ENCODE data around the gene COX18. TPM values are rescaled to one million over a fixed set of nuclear protein-coding genes. Genes with fewer than 3 reads are reported as not detected.

Gene COX18
- total RNA-seq, 2 experiments from 2014 or later = 5.2 to 6.3 TPM

DNA sequence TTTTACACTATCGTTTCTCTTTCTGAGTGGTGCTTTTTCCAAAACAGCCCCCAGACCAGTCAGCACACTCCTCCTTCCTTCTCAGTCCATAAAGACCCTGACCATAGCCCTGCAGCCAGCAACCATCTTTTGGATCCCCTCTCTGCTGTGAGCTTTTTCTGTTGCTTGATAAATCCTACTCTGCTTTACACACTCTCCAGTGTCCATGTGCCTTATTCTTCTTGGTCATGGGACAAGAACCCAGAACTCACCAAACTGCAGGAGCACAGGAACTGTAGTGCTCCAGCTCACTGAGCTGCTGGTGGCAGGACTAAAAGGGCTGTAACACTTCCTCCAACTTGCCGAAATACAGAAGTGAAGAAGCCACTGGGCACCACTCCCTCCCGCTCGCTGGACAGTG lies 32.5 kb downstream of the COX18 start:
- DNase-seq (no peak), ATAC-seq (ENCODE audit: poor library complexity) (no peak)
- Mint-ChIP-seq H3K9me3 (peaks cover 2% of the 10 kb centered on the region), H3K4me1 (ENCODE audit: low read depth) (no peaks in the 10 kb centered on the region), H3K27ac (no peak overlapping the region), H3K27me3 (no peaks in the 10 kb centered on the region), H3K36me3 (ENCODE audit: low read depth) (no peaks in the 10 kb centered on the region), H3K4me3 (no peak overlapping the region)
- Histone ChIP-seq H3K27me3 (ENCODE audit: control insufficient read depth in 1 of 2, insufficient read depth in 2 of 2, low read length in 2 of 2) (no peaks in the 10 kb centered on the region), H3K27ac (ENCODE audit: low read depth in 1 of 2, low read length in 2 of 2) (no peak overlapping the region), H3K9me3 (ENCODE audit: control insufficient read depth in 1 of 2, insufficient read depth in 1 of 2, low read length in 2 of 2) (no peaks in the 10 kb centered on the region), H3K36me3 (ENCODE audit: insufficient read depth, low read length) (no peaks in the 10 kb centered on the region), H3K4me1 (ENCODE audit: insufficient read depth, low read length) (no peaks in the 10 kb centered on the region), H3K4me3 (ENCODE audit: low read length) (no peak overlapping the region)
- TF ChIP-seq, protein P1, sequence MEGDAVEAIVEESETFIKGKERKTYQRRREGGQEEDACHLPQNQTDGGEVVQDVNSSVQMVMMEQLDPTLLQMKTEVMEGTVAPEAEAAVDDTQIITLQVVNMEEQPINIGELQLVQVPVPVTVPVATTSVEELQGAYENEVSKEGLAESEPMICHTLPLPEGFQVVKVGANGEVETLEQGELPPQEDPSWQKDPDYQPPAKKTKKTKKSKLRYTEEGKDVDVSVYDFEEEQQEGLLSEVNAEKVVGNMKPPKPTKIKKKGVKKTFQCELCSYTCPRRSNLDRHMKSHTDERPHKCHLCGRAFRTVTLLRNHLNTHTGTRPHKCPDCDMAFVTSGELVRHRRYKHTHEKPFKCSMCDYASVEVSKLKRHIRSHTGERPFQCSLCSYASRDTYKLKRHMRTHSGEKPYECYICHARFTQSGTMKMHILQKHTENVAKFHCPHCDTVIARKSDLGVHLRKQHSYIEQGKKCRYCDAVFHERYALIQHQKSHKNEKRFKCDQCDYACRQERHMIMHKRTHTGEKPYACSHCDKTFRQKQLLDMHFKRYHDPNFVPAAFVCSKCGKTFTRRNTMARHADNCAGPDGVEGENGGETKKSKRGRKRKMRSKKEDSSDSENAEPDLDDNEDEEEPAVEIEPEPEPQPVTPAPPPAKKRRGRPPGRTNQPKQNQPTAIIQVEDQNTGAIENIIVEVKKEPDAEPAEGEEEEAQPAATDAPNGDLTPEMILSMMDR (IDR thresholded peaks at IDR 0.05) = no peak
- ChIA-PET POLR2A (no interaction called here), CTCF (no interaction called here)
- intact Hi-C loops (cut with DNase I, micrococcal nuclease) = no loop called here

DNA sequence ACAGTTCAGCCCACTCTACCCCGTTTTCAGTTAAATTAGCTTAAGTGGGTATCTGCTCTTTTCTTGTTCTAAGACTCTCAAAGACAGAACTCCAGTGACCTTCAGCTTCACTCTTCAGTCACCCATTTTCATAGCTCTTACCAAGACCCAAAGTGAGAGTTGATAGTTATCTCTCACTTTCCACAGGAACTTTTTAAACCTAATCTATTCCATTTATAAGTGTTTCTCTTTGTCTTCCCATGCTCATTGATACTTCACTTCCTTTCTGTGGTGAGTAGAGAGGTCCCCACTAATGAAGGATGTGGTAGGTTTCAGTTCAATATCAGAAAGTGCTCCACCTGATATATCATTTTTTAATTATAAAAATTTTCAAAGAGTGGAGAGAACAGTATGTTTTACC lies 33.4 kb downstream of the COX18 start:
- POLR2A ChIA-PET = no interaction called here
- Mint-ChIP-seq H3K9me3 (peaks cover 2% of the 10 kb centered on the region), H3K4me3 (no peak overlapping the region), H3K27ac (no peak overlapping the region), H3K27me3 (no peaks in the 10 kb centered on the region), H3K4me1 (ENCODE audit: low read depth) (no peaks in the 10 kb centered on the region), H3K36me3 (ENCODE audit: low read depth) (no peaks in the 10 kb centered on the region)
- no peak for DNase-seq
- CTCF ChIA-PET = no interaction called here
- TF ChIP-seq, protein P1 (IDR thresholded peaks at IDR 0.05) = no peak
- Histone ChIP-seq H3K27ac (ENCODE audit: low read depth in 1 of 2, low read length in 2 of 2) (no peak overlapping the region), H3K9me3 (ENCODE audit: control insufficient read depth in 1 of 2, insufficient read depth in 1 of 2, low read length in 2 of 2) (no peaks in the 10 kb centered on the region), H3K36me3 (ENCODE audit: insufficient read depth, low read length) (no peaks in the 10 kb centered on the region), H3K4me3 (ENCODE audit: low read length) (no peak overlapping the region), H3K4me1 (ENCODE audit: insufficient read depth, low read length) (no peaks in the 10 kb centered on the region), H3K27me3 (ENCODE audit: control insufficient read depth in 1 of 2, insufficient read depth in 2 of 2, low read length in 2 of 2) (no peaks in the 10 kb centered on the region)
- ATAC-seq (ENCODE audit: poor library complexity) = no peak
- intact Hi-C loops (cut with DNase I, micrococcal nuclease) = no loop called here

DNA sequence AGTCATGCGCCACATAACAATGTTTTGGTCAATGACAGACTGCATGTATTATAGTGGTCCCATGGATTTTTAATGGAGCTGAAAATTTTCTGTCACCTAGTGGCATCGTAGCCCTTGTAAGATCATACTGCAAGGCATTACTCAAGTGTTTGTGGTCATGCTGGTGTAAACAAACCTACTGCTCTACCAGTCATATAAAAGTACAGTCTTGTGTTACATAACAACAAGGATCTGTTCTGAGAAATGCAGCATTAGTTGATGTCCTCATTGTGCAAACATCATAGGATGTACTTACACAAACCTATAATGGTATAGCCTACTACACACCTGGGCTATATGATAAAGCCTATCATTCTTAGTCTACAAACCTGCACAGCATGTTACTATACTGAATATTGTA lies 34.6 kb downstream of the COX18 start:
- TF ChIP-seq, protein P1 (IDR thresholded peaks at IDR 0.05) = no peak
- Mint-ChIP-seq H3K27me3 (no peaks in the 10 kb centered on the region), H3K27ac (no peak overlapping the region), H3K9me3 (peaks cover 2% of the 10 kb centered on the region), H3K4me1 (ENCODE audit: low read depth) (no peaks in the 10 kb centered on the region), H3K4me3 (no peak overlapping the region), H3K36me3 (ENCODE audit: low read depth) (no peaks in the 10 kb centered on the region)
- Histone ChIP-seq H3K36me3 (ENCODE audit: insufficient read depth, low read length) (no peaks in the 10 kb centered on the region), H3K4me3 (ENCODE audit: low read length) (no peak overlapping the region), H3K9me3 (ENCODE audit: control insufficient read depth in 1 of 2, insufficient read depth in 1 of 2, low read length in 2 of 2) (no peaks in the 10 kb centered on the region), H3K27ac (ENCODE audit: low read depth in 1 of 2, low read length in 2 of 2) (no peak overlapping the region), H3K4me1 (ENCODE audit: insufficient read depth, low read length) (no peaks in the 10 kb centered on the region), H3K27me3 (ENCODE audit: control insufficient read depth in 1 of 2, insufficient read depth in 2 of 2, low read length in 2 of 2) (no peaks in the 10 kb centered on the region)
- ATAC-seq (ENCODE audit: poor library complexity) (no peak), DNase-seq (no peak)
- intact Hi-C loops (cut with DNase I, micrococcal nuclease) = no loop called here
- ChIA-PET POLR2A (no interaction called here), CTCF (no interaction called here)

Measured in CD4-positive, alpha-beta T cell (primary cell).